Measurements from ENCODE around the gene THSD4. TPM values are rescaled to one million over a fixed set of nuclear protein-coding genes. Genes with fewer than 3 reads are reported as not detected.
A peak's percentile ranks its signal among the peaks of the same experiment; 100 is the strongest.

Gene THSD4
- not detected for total RNA-seq

GRCh38 chr15:71114887-71115566, at the start of gene THSD4:
Gene THSD4, plus strand, starts transcription at chr15:71115471.
- ATAC-seq: peak; percentile 82
- Mint-ChIP-seq H3K9me3 (ENCODE audit: insufficient read depth) (no peaks in the 10 kb centered on the region), H3K4me1 (ENCODE audit: low read depth) (peaks cover 9% of the 10 kb centered on the region), H3K27me3 (ENCODE audit: low read depth) (peaks cover 31% of the 10 kb centered on the region), H3K4me3 (peak within 1 kb of the TSS; percentile 47), H3K36me3 (ENCODE audit: low read depth) (no peaks in the 10 kb centered on the region), H3K27ac (no peak within 1 kb of the TSS)
- peak; percentile 70 for DNase-seq
- POLR2A ChIA-PET: no interaction called here
- CTCF ChIA-PET: interaction anchor here (0.8 to 2.2 kb wide), 3 partner anchors 12 to 325 kb away, joined by 3 to 10 read pairs (median 4); no protein-coding TSS in a partner anchor

GRCh38 chr15:71066983-71067382, 48.3 kb upstream of the THSD4 start:
- H3K27ac Mint-ChIP-seq: no peak overlapping the region

GRCh38 chr15:71069693-71070092, 45.6 kb upstream of the THSD4 start:
- no peak overlapping the region for H3K4me3 Mint-ChIP-seq
- H3K4me1 Mint-ChIP-seq (ENCODE audit: low read depth): no peaks in the 10 kb centered on the region
- H3K27ac Mint-ChIP-seq: no peak overlapping the region
- H3K36me3 Mint-ChIP-seq (ENCODE audit: low read depth): no peaks in the 10 kb centered on the region
- H3K9me3 Mint-ChIP-seq (ENCODE audit: insufficient read depth): no peaks in the 10 kb centered on the region
- peaks cover 6% of the 10 kb centered on the region for H3K27me3 Mint-ChIP-seq (ENCODE audit: low read depth)
- DNase-seq (no peak), ATAC-seq (no peak)
- POLR2A ChIA-PET: no interaction called here
- CTCF ChIA-PET: no interaction called here

More at GRCh38 chr15:71066983-71067382, 48.3 kb upstream of the THSD4 start:
- POLR2A ChIA-PET: no interaction called here
- Mint-ChIP-seq H3K4me1 (ENCODE audit: low read depth) (no peaks in the 10 kb centered on the region), H3K27me3 (ENCODE audit: low read depth) (peaks cover 9% of the 10 kb centered on the region), H3K9me3 (ENCODE audit: insufficient read depth) (no peaks in the 10 kb centered on the region), H3K36me3 (ENCODE audit: low read depth) (no peaks in the 10 kb centered on the region), H3K4me3 (no peak overlapping the region)
- CTCF ChIA-PET: no interaction called here
- ATAC-seq: no peak
- DNase-seq: no peak

- peaks cover 6% of the 10 kb centered on the region for H3K27me3 Mint-ChIP-seq (ENCODE audit: low read depth)
- H3K4me1 Mint-ChIP-seq (ENCODE audit: low read depth): no peaks in the 10 kb centered on the region
- H3K36me3 Mint-ChIP-seq (ENCODE audit: low read depth): no peaks in the 10 kb centered on the region
- DNase-seq (no peak), ATAC-seq (no peak)
- no peak overlapping the region for H3K27ac Mint-ChIP-seq
- ChIA-PET POLR2A (no interaction called here), CTCF (no interaction called here)
- H3K4me3 Mint-ChIP-seq: no peak overlapping the region
- H3K9me3 Mint-ChIP-seq (ENCODE audit: insufficient read depth): no peaks in the 10 kb centered on the region
Measured at GRCh38 chr15:71071529-71071928, 43.7 kb upstream of the THSD4 start.

- ATAC-seq (no peak), DNase-seq (no peak)
- H3K27ac Mint-ChIP-seq: no peak overlapping the region
- no peaks in the 10 kb centered on the region for H3K4me1 Mint-ChIP-seq (ENCODE audit: low read depth)
- POLR2A ChIA-PET: no interaction called here
- no peaks in the 10 kb centered on the region for H3K9me3 Mint-ChIP-seq (ENCODE audit: insufficient read depth)
- H3K27me3 Mint-ChIP-seq (ENCODE audit: low read depth): peaks cover 5% of the 10 kb centered on the region
- no peaks in the 10 kb centered on the region for H3K36me3 Mint-ChIP-seq (ENCODE audit: low read depth)
- CTCF ChIA-PET: no interaction called here
- no peak overlapping the region for H3K4me3 Mint-ChIP-seq
Measured at GRCh38 chr15:71072423-71072822, 42.8 kb upstream of the THSD4 start.

GRCh38 chr15:71078506-71079207, 36.6 kb upstream of the THSD4 start:
- POLR2A ChIA-PET: no interaction called here
- no peak overlapping the region for H3K27ac Mint-ChIP-seq
- H3K4me1 Mint-ChIP-seq (ENCODE audit: low read depth): no peaks in the 10 kb centered on the region
- no peak overlapping the region for H3K4me3 Mint-ChIP-seq
- no peaks in the 10 kb centered on the region for H3K9me3 Mint-ChIP-seq (ENCODE audit: insufficient read depth)
- no peaks in the 10 kb centered on the region for H3K36me3 Mint-ChIP-seq (ENCODE audit: low read depth)
- peaks cover 3% of the 10 kb centered on the region for H3K27me3 Mint-ChIP-seq (ENCODE audit: low read depth)
- ATAC-seq (no peak), DNase-seq (no peak)
- CTCF ChIA-PET: no interaction called here

GRCh38 chr15:71079208-71080044, 35.8 kb upstream of the THSD4 start:
- POLR2A ChIA-PET: no interaction called here
- no peaks in the 10 kb centered on the region for H3K4me1 Mint-ChIP-seq (ENCODE audit: low read depth)
- H3K9me3 Mint-ChIP-seq (ENCODE audit: insufficient read depth): no peaks in the 10 kb centered on the region
- DNase-seq (no peak), ATAC-seq (no peak)
- H3K27me3 Mint-ChIP-seq (ENCODE audit: low read depth): peaks cover 3% of the 10 kb centered on the region
- no peaks in the 10 kb centered on the region for H3K36me3 Mint-ChIP-seq (ENCODE audit: low read depth)
- no peak overlapping the region for H3K27ac Mint-ChIP-seq
- H3K4me3 Mint-ChIP-seq: no peak overlapping the region
- CTCF ChIA-PET: no interaction called here

GRCh38 chr15:71080166-71080565, 35.1 kb upstream of the THSD4 start:
- Mint-ChIP-seq H3K4me3 (no peak overlapping the region), H3K36me3 (ENCODE audit: low read depth) (no peaks in the 10 kb centered on the region), H3K27me3 (ENCODE audit: low read depth) (peaks cover 3% of the 10 kb centered on the region), H3K27ac (no peak overlapping the region), H3K9me3 (ENCODE audit: insufficient read depth) (no peaks in the 10 kb centered on the region), H3K4me1 (ENCODE audit: low read depth) (no peaks in the 10 kb centered on the region)
- ChIA-PET CTCF (no interaction called here), POLR2A (no interaction called here)
- DNase-seq (no peak), ATAC-seq (no peak)

- DNase-seq (no peak), ATAC-seq (no peak)
- H3K4me3 Mint-ChIP-seq: no peak overlapping the region
- no peaks in the 10 kb centered on the region for H3K9me3 Mint-ChIP-seq (ENCODE audit: insufficient read depth)
- H3K27ac Mint-ChIP-seq: no peak overlapping the region
- no peaks in the 10 kb centered on the region for H3K36me3 Mint-ChIP-seq (ENCODE audit: low read depth)
- H3K27me3 Mint-ChIP-seq (ENCODE audit: low read depth): peaks cover 3% of the 10 kb centered on the region
- no peaks in the 10 kb centered on the region for H3K4me1 Mint-ChIP-seq (ENCODE audit: low read depth)
- CTCF ChIA-PET: no interaction called here
- POLR2A ChIA-PET: no interaction called here
Measured at GRCh38 chr15:71080705-71081104, 34.6 kb upstream of the THSD4 start.

GRCh38 chr15:71082803-71083202, 32.5 kb upstream of the THSD4 start:
- Mint-ChIP-seq H3K9me3 (ENCODE audit: insufficient read depth) (no peaks in the 10 kb centered on the region), H3K27me3 (ENCODE audit: low read depth) (no peaks in the 10 kb centered on the region), H3K27ac (no peak overlapping the region), H3K4me3 (no peak overlapping the region), H3K4me1 (ENCODE audit: low read depth) (no peaks in the 10 kb centered on the region), H3K36me3 (ENCODE audit: low read depth) (no peaks in the 10 kb centered on the region)
- no peak for DNase-seq
- CTCF ChIA-PET: no interaction called here
- ATAC-seq: no peak
- POLR2A ChIA-PET: no interaction called here

GRCh38 chr15:71083349-71083748, 31.9 kb upstream of the THSD4 start:
- Mint-ChIP-seq H3K4me1 (ENCODE audit: low read depth) (no peaks in the 10 kb centered on the region), H3K27ac (no peak overlapping the region), H3K4me3 (no peak overlapping the region), H3K9me3 (ENCODE audit: insufficient read depth) (no peaks in the 10 kb centered on the region), H3K27me3 (ENCODE audit: low read depth) (no peaks in the 10 kb centered on the region), H3K36me3 (ENCODE audit: low read depth) (no peaks in the 10 kb centered on the region)
- DNase-seq (no peak), ATAC-seq (no peak)
- POLR2A ChIA-PET: no interaction called here
- CTCF ChIA-PET: no interaction called here

- H3K27ac Mint-ChIP-seq: no peak overlapping the region
- H3K4me3 Mint-ChIP-seq: no peak overlapping the region
- POLR2A ChIA-PET: no interaction called here
- H3K27me3 Mint-ChIP-seq (ENCODE audit: low read depth): no peaks in the 10 kb centered on the region
- DNase-seq: no peak
- CTCF ChIA-PET: no interaction called here
- no peaks in the 10 kb centered on the region for H3K9me3 Mint-ChIP-seq (ENCODE audit: insufficient read depth)
- no peak for ATAC-seq
- H3K4me1 Mint-ChIP-seq (ENCODE audit: low read depth): no peaks in the 10 kb centered on the region
- no peaks in the 10 kb centered on the region for H3K36me3 Mint-ChIP-seq (ENCODE audit: low read depth)
Measured at GRCh38 chr15:71084264-71084663, 31.0 kb upstream of the THSD4 start.

All from activated CD8-positive, alpha-beta T cell treated with anti-CD3 and anti-CD28 coated beads, Interleukin-2, amount 10 ng/mL, durations not matched to agents 7 days and 5 days (primary cell).